ENCODE results near the gene SLF1.

DNA sequence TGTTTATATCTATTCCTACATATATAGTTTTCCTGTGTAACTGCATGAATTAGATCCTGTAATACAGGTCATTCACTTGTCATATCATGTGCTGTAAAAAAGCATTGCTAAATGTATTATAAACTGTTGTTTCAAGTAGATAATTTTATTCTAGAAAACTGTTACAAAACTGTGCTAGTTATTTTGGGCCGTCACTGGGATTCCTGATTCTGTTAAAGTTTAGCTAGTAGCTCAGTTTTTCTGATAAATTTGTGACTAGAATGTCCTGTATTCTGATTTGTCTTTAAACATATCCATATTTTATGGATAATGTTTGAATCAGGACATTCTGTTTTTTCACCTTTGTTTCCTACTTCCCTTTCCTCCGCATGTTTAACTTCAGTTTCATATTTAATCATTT is 5.4 kb downstream of the SLF1 start:
- TF ChIP-seq EZH2phosphoT487 (IDR thresholded peaks at IDR 0.05; ENCODE audit: borderline replicate concordance), result no peak
- TF ChIP-seq, protein P1, sequence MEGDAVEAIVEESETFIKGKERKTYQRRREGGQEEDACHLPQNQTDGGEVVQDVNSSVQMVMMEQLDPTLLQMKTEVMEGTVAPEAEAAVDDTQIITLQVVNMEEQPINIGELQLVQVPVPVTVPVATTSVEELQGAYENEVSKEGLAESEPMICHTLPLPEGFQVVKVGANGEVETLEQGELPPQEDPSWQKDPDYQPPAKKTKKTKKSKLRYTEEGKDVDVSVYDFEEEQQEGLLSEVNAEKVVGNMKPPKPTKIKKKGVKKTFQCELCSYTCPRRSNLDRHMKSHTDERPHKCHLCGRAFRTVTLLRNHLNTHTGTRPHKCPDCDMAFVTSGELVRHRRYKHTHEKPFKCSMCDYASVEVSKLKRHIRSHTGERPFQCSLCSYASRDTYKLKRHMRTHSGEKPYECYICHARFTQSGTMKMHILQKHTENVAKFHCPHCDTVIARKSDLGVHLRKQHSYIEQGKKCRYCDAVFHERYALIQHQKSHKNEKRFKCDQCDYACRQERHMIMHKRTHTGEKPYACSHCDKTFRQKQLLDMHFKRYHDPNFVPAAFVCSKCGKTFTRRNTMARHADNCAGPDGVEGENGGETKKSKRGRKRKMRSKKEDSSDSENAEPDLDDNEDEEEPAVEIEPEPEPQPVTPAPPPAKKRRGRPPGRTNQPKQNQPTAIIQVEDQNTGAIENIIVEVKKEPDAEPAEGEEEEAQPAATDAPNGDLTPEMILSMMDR (conservative IDR thresholded peaks at IDR 0.05; ENCODE audit: low read length), result no peak
